SK-N-SH treated with all-trans-retinoic acid at 6 μM for 48 hours (cell line): Measurements from ENCODE around the gene HNF4A.

Source experiments
- ATAC-seq: fragments of 200-7000 bp; cut with Tn5 transposase; 3 replicates; pipeline ENCODE4 v1.9.1; 2020; ENCODE audit warnings: mild to moderate bottlenecking, moderate library complexity
- ARNTL ChIP-seq: fragments of 450-650 bp; formaldehyde crosslinking; IDR thresholded peaks from 2 replicates; pipeline ENCODE4 v1.5.0; 2020; ENCODE audit warnings: low read depth, mild to moderate bottlenecking, moderate library complexity, borderline replicate concordance
- BACH2 ChIP-seq: fragments of 250-450 bp; sonication (Bioruptor Pico); IDR thresholded peaks from 2 replicates; pipeline ENCODE4 v1.9.0; 2021; ENCODE audit warnings: mild to moderate bottlenecking, borderline replicate concordance
- CSDC2 ChIP-seq: fragments of 250-450 bp; sonication (Bioruptor Pico); IDR thresholded peaks from 2 replicates; pipeline ENCODE4 v1.5.0; 2020; ENCODE audit warnings: mild to moderate bottlenecking, moderate library complexity
- CSRNP3 ChIP-seq: fragments of 250-450 bp; sonication (Bioruptor Pico); IDR thresholded peaks from 2 replicates; pipeline ENCODE4 v1.5.1; 2021; ENCODE audit warnings: mild to moderate bottlenecking, moderate library complexity
- ESRRG ChIP-seq: fragments of 250-450 bp; sonication (Bioruptor Pico); IDR thresholded peaks from 2 replicates; pipeline ENCODE4 v1.6.1; 2021; ENCODE audit warnings: mild to moderate bottlenecking
- GLIS3 ChIP-seq: fragments of 250-450 bp; sonication (Bioruptor Pico); IDR thresholded peaks from 2 replicates; pipeline ENCODE4 v1.5.0; 2020; ENCODE audit warnings: mild to moderate bottlenecking, moderate library complexity
- POU6F1 ChIP-seq: fragments of 250-450 bp; sonication (Bioruptor Pico); IDR thresholded peaks from 2 replicates; pipeline ENCODE4 v1.8.0; 2021; ENCODE audit warnings: low read depth, mild to moderate bottlenecking, moderate library complexity, borderline replicate concordance
- PPARA ChIP-seq: fragments of 250-450 bp; sonication (Bioruptor Pico); IDR thresholded peaks from 2 replicates; pipeline ENCODE4 v1.5.0; 2020; ENCODE audit warnings: mild to moderate bottlenecking, borderline replicate concordance
- RARB ChIP-seq: fragments of 250-450 bp; sonication (Bioruptor Pico); IDR thresholded peaks from 2 replicates; pipeline ENCODE4 v1.8.0; 2021; ENCODE audit warnings: mild to moderate bottlenecking, moderate library complexity
- TCF4 ChIP-seq: fragments of 250-450 bp; sonication (Bioruptor Pico); IDR thresholded peaks from 2 replicates; pipeline ENCODE4 v1.8.0; 2021; ENCODE audit warnings: mild to moderate bottlenecking, moderate library complexity, borderline replicate concordance
- TOX ChIP-seq: fragments of 250-450 bp; sonication (Bioruptor Pico); IDR thresholded peaks from 2 replicates; pipeline ENCODE4 v1.8.0; 2021; ENCODE audit warnings: mild to moderate bottlenecking, moderate library complexity, borderline replicate concordance
- ZC3H10 ChIP-seq: fragments of 250-450 bp; sonication (Bioruptor Pico); IDR thresholded peaks from 2 replicates; pipeline ENCODE4 v1.5.1; 2021; ENCODE audit warnings: mild to moderate bottlenecking, moderate library complexity
- ZFP3 ChIP-seq: fragments of 250-450 bp; sonication (Bioruptor Pico); IDR thresholded peaks from 2 replicates; pipeline ENCODE4 v1.5.0; 2020; ENCODE audit warnings: mild to moderate bottlenecking, moderate library complexity
- ZNF565 ChIP-seq: fragments of 450-650 bp; formaldehyde crosslinking; conservative IDR thresholded peaks from 2 replicates; pipeline ENCODE4 v1.5.0; 2020; ENCODE audit warnings: low read depth, mild to moderate bottlenecking, moderate library complexity
- ZNF70 ChIP-seq: fragments of 450-650 bp; formaldehyde crosslinking; IDR thresholded peaks from 2 replicates; pipeline ENCODE4 v1.5.0; 2020; ENCODE audit warnings: mild to moderate bottlenecking, moderate library complexity
- ZNF8 ChIP-seq: fragments of 450-650 bp; formaldehyde crosslinking; IDR thresholded peaks from 2 replicates; pipeline ENCODE4 v1.5.0; 2020; ENCODE audit warnings: mild to moderate bottlenecking, moderate library complexity
- TF ChIP-seq, protein P1 (sequence below): fragments of 250-450 bp; sonication (Bioruptor Pico); IDR thresholded peaks from 2 replicates; pipeline ENCODE4 v1.5.0; 2020; ENCODE audit warnings: mild to moderate bottlenecking, moderate library complexity
- TF ChIP-seq, protein P2 (sequence below): fragments of 250-450 bp; sonication (Bioruptor Pico); IDR thresholded peaks from 2 replicates; pipeline ENCODE4 v1.8.0; 2020; ENCODE audit warnings: mild to moderate bottlenecking, moderate library complexity, borderline replicate concordance
- TF ChIP-seq, protein P3 (sequence below): fragments of 250-450 bp; sonication (Bioruptor Pico); IDR thresholded peaks from 2 replicates; pipeline ENCODE4 v1.5.1; 2020; ENCODE audit warnings: low read depth, mild to moderate bottlenecking, moderate library complexity

The HNF4A gene

GRCh38 chr20:44477151-44477550, 121.7 kb downstream of the HNF4A start:
- no peak for ATAC-seq
- TF ChIP-seq TOX, result no peak
- TF ChIP-seq CSRNP3, result no peak
- no peak for TF ChIP-seq TCF4 (CRISPR knock-in tag)
- no peak for TF ChIP-seq CSDC2 (CRISPR knock-in tag)
- TF ChIP-seq POU6F1 (CRISPR knock-in tag), result no peak
- TF ChIP-seq, protein P1, sequence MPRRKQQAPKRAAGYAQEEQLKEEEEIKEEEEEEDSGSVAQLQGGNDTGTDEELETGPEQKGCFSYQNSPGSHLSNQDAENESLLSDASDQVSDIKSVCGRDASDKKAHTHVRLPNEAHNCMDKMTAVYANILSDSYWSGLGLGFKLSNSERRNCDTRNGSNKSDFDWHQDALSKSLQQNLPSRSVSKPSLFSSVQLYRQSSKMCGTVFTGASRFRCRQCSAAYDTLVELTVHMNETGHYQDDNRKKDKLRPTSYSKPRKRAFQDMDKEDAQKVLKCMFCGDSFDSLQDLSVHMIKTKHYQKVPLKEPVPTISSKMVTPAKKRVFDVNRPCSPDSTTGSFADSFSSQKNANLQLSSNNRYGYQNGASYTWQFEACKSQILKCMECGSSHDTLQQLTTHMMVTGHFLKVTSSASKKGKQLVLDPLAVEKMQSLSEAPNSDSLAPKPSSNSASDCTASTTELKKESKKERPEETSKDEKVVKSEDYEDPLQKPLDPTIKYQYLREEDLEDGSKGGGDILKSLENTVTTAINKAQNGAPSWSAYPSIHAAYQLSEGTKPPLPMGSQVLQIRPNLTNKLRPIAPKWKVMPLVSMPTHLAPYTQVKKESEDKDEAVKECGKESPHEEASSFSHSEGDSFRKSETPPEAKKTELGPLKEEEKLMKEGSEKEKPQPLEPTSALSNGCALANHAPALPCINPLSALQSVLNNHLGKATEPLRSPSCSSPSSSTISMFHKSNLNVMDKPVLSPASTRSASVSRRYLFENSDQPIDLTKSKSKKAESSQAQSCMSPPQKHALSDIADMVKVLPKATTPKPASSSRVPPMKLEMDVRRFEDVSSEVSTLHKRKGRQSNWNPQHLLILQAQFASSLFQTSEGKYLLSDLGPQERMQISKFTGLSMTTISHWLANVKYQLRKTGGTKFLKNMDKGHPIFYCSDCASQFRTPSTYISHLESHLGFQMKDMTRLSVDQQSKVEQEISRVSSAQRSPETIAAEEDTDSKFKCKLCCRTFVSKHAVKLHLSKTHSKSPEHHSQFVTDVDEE (CRISPR knock-in tag), result no peak
- TF ChIP-seq RARB (CRISPR knock-in tag), result no peak
- TF ChIP-seq ZNF8 (CRISPR knock-in tag), result no peak
- TF ChIP-seq, protein P2, sequence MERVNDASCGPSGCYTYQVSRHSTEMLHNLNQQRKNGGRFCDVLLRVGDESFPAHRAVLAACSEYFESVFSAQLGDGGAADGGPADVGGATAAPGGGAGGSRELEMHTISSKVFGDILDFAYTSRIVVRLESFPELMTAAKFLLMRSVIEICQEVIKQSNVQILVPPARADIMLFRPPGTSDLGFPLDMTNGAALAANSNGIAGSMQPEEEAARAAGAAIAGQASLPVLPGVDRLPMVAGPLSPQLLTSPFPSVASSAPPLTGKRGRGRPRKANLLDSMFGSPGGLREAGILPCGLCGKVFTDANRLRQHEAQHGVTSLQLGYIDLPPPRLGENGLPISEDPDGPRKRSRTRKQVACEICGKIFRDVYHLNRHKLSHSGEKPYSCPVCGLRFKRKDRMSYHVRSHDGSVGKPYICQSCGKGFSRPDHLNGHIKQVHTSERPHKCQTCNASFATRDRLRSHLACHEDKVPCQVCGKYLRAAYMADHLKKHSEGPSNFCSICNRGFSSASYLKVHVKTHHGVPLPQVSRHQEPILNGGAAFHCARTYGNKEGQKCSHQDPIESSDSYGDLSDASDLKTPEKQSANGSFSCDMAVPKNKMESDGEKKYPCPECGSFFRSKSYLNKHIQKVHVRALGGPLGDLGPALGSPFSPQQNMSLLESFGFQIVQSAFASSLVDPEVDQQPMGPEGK (CRISPR knock-in tag), result no peak
- no peak for TF ChIP-seq ZC3H10 (CRISPR knock-in tag)
- no peak for TF ChIP-seq ZNF70 (CRISPR knock-in tag)
- TF ChIP-seq, all 23 proteins: peak for 0

DNA sequence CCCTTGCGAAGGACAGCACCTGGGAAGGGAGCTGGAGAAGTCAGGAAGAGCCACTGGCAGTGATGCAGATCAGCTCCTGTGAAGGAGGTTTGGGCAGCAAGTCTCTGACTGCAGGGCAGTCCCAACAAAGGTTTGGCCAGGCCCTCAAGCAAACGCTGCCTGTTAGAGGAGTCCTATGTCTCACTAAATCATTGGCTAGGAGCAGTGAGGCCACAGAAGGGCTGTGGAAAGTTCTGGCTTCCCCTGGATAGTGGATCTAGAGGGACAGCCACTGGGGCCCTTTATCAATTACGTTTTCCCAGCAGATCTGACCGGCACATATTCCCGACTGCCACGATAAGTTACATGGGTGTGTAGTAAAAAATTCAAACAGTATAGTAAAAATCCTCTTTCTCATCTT, 122.7 kb downstream of the HNF4A start:
- no peak for ATAC-seq

More for the DNA sequence above, 122.7 kb downstream of the HNF4A start:
- TF ChIP-seq ZNF565, result no peak
- TF ChIP-seq ZFP3 (CRISPR knock-in tag), result no peak
- no peak for TF ChIP-seq CSDC2 (CRISPR knock-in tag)
- TF ChIP-seq BACH2 (CRISPR knock-in tag), result no peak
- TF ChIP-seq ESRRG (CRISPR knock-in tag), result no peak
- no peak for TF ChIP-seq ARNTL (CRISPR knock-in tag)
- no peak for TF ChIP-seq ZNF70 (CRISPR knock-in tag)
- TF ChIP-seq ZNF8 (CRISPR knock-in tag), result no peak
- no peak for TF ChIP-seq ZC3H10 (CRISPR knock-in tag)
- TF ChIP-seq, protein P2 (CRISPR knock-in tag), result no peak
- TF ChIP-seq, protein P3, sequence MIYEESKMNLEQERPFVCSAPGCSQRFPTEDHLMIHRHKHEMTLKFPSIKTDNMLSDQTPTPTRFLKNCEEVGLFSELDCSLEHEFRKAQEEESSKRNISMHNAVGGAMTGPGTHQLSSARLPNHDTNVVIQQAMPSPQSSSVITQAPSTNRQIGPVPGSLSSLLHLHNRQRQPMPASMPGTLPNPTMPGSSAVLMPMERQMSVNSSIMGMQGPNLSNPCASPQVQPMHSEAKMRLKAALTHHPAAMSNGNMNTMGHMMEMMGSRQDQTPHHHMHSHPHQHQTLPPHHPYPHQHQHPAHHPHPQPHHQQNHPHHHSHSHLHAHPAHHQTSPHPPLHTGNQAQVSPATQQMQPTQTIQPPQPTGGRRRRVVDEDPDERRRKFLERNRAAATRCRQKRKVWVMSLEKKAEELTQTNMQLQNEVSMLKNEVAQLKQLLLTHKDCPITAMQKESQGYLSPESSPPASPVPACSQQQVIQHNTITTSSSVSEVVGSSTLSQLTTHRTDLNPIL (CRISPR knock-in tag), result no peak
- no peak for TF ChIP-seq GLIS3 (CRISPR knock-in tag)
- TF ChIP-seq POU6F1 (CRISPR knock-in tag), result no peak
- no peak for TF ChIP-seq PPARA (CRISPR knock-in tag)
- TF ChIP-seq, protein P1 (CRISPR knock-in tag), result no peak
- TF ChIP-seq RARB (CRISPR knock-in tag), result no peak
- TF ChIP-seq, all 23 proteins: peak for 0
